Sigmoid colon (tissue), 4 donors: ENCODE data around the gene DYNLRB1.

ENCODE experiments used
- POLR2A ChIP-seq, 2 donors: fragments of 450-650 bp; IDR thresholded peaks; one replicate each; pipeline ENCODE4 v1.6.1; 2016; ENCODE audit warnings: antibody characterized with exemption in 2 of 2, mild to moderate bottlenecking in 2 of 2, moderate library complexity in 2 of 2
- POLR2AphosphoS5 ChIP-seq, 4 donors: sonication (generic); formaldehyde crosslinking; IDR thresholded peaks; one replicate each; pipeline ENCODE4 v1.6.1; 2017; ENCODE audit warnings: antibody characterized with exemption in 4 of 4
- TF ChIP-seq, protein P1 (sequence below), 4 experiments: fragments of 450-650 bp in 3 of 4; fragments of 200-600 bp in 1 of 4; IDR thresholded peaks; one replicate each; pipeline ENCODE4 v1.5.1; 2016 to 2019; ENCODE audit warnings: antibody characterized with exemption in 4 of 4, mild to moderate bottlenecking in 3 of 4, moderate library complexity in 2 of 4

DNA sequence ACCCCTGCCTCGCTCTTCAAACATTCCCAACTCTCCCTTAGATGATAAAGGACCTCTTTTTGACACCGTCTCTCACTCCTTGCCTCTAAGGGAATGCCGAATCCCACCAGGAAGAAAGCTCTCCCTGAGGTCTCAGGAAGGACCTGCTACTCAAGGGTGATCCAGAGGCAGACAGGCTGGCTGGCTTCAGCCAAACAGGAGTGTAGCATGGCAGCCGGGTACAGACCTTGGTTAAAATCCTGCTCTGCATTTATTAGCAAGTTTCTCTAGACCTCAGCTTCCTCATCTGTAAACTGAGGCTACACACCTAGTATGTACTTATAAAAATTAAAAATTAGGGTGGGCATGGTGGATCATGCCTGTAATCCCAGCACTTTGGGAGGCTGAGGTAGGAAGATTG lies 59.5 kb downstream of the DYNLRB1 start:
- TF ChIP-seq, protein P1, sequence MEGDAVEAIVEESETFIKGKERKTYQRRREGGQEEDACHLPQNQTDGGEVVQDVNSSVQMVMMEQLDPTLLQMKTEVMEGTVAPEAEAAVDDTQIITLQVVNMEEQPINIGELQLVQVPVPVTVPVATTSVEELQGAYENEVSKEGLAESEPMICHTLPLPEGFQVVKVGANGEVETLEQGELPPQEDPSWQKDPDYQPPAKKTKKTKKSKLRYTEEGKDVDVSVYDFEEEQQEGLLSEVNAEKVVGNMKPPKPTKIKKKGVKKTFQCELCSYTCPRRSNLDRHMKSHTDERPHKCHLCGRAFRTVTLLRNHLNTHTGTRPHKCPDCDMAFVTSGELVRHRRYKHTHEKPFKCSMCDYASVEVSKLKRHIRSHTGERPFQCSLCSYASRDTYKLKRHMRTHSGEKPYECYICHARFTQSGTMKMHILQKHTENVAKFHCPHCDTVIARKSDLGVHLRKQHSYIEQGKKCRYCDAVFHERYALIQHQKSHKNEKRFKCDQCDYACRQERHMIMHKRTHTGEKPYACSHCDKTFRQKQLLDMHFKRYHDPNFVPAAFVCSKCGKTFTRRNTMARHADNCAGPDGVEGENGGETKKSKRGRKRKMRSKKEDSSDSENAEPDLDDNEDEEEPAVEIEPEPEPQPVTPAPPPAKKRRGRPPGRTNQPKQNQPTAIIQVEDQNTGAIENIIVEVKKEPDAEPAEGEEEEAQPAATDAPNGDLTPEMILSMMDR (IDR thresholded peaks at IDR 0.05): no peak
- no peak for TF ChIP-seq POLR2A (IDR thresholded peaks at IDR 0.05)
- TF ChIP-seq POLR2AphosphoS5 (IDR thresholded peaks at IDR 0.05): no peak
